ENCODE data around the gene GXYLT2. TPM values are rescaled to one million over a fixed set of nuclear protein-coding genes. Genes with fewer than 3 reads are reported as not detected.

Gene GXYLT2
- total RNA-seq, 4 donors from 2014 or later: 0.31 to 0.94 (median 0.38) TPM; not detected in 1

- Histone ChIP-seq H3K27ac (peak overlapping the region; percentile 50 to 60 (median 54)), H3K4me1 (no peaks in the 10 kb centered on the region), H3K36me3 (no peaks in the 10 kb centered on the region), H3K9me3 (no peaks in the 10 kb centered on the region), H3K4me3 (no peak overlapping the region), H3K27me3 (no peaks in the 10 kb centered on the region)
- TF ChIP-seq CTCF (IDR thresholded peaks at IDR 0.05 in 4 of 5, conservative IDR thresholded peaks at IDR 0.05 in 1 of 5): no peak
- no peak for TF ChIP-seq POLR2A (IDR thresholded peaks at IDR 0.05)
- intact Hi-C loops (cut with DNase I; ENCODE audit: low total_unique reads) (no loop called here), in situ Hi-C loops (cut with MboI; ENCODE audit: low sequenced_read_pairs in 4 of 4) (no loop called here)
- ATAC-seq (peak; percentile 78 to 95), DNase-seq (peak; percentile 23 to 71)
Measured at GRCh38 chr3:72907731-72908620, 20.1 kb downstream of the GXYLT2 start.

- Histone ChIP-seq H3K9me3 (no peaks in the 10 kb centered on the region), H3K27ac (no peak overlapping the region), H3K36me3 (no peaks in the 10 kb centered on the region), H3K4me1 (no peaks in the 10 kb centered on the region), H3K27me3 (no peaks in the 10 kb centered on the region), H3K4me3 (no peak overlapping the region)
- DNase-seq: no peak
- ATAC-seq: no peak
- no peak for TF ChIP-seq CTCF (IDR thresholded peaks at IDR 0.05 in 4 of 5, conservative IDR thresholded peaks at IDR 0.05 in 1 of 5)
- no peak for TF ChIP-seq POLR2A (IDR thresholded peaks at IDR 0.05)
- intact Hi-C loops (cut with DNase I; ENCODE audit: low total_unique reads) (no loop called here), in situ Hi-C loops (cut with MboI; ENCODE audit: low sequenced_read_pairs in 4 of 4) (no loop called here)
Measured at GRCh38 chr3:72909591-72909990, 21.7 kb downstream of the GXYLT2 start.

GRCh38 chr3:72912532-72912931 is 24.7 kb downstream of the GXYLT2 start:
- ATAC-seq: no peak
- intact Hi-C loops (cut with DNase I; ENCODE audit: low total_unique reads) (no loop called here), in situ Hi-C loops (cut with MboI; ENCODE audit: low sequenced_read_pairs in 4 of 4) (no loop called here)

GRCh38 chr3:72914383-72914782 is 26.5 kb downstream of the GXYLT2 start:
- intact Hi-C loops (cut with DNase I; ENCODE audit: low total_unique reads): no loop called here
- in situ Hi-C loops (cut with MboI; ENCODE audit: low sequenced_read_pairs in 4 of 4): no loop called here
- H3K4me3 ChIP-seq: no peak overlapping the region
- H3K27ac ChIP-seq: no peak overlapping the region
- ATAC-seq: no peak
- H3K36me3 ChIP-seq: no peaks in the 10 kb centered on the region
- TF ChIP-seq POLR2A (IDR thresholded peaks at IDR 0.05) (no peak), CTCF (IDR thresholded peaks at IDR 0.05 in 4 of 5, conservative IDR thresholded peaks at IDR 0.05 in 1 of 5) (no peak)
- no peaks in the 10 kb centered on the region for H3K9me3 ChIP-seq
- DNase-seq: no peak
- H3K27me3 ChIP-seq: no peaks in the 10 kb centered on the region
- no peaks in the 10 kb centered on the region for H3K4me1 ChIP-seq

More at GRCh38 chr3:72912532-72912931, 24.7 kb downstream of the GXYLT2 start:
- H3K4me1 ChIP-seq: no peaks in the 10 kb centered on the region
- no peaks in the 10 kb centered on the region for H3K36me3 ChIP-seq
- DNase-seq: no peak
- no peaks in the 10 kb centered on the region for H3K9me3 ChIP-seq
- TF ChIP-seq POLR2A (IDR thresholded peaks at IDR 0.05) (no peak), CTCF (IDR thresholded peaks at IDR 0.05 in 4 of 5, conservative IDR thresholded peaks at IDR 0.05 in 1 of 5) (no peak)
- no peak overlapping the region for H3K27ac ChIP-seq
- H3K4me3 ChIP-seq: no peak overlapping the region
- no peaks in the 10 kb centered on the region for H3K27me3 ChIP-seq
